GM18868 (cell line): ENCODE results near the gene LRRC10B.

Source experiments
- ATAC-seq: cut with Tn5 transposase; IDR thresholded peaks from one replicate; pipeline ENCODE4 v1.9.1; 2021; ENCODE audit warnings: mild to moderate bottlenecking, moderate library complexity; ENCODE audit not compliant: unreplicated experiment

Gene LRRC10B

GRCh38 chr11:61528114-61528513 lies 19.6 kb downstream of the LRRC10B start:
- no peak for ATAC-seq

DNA sequence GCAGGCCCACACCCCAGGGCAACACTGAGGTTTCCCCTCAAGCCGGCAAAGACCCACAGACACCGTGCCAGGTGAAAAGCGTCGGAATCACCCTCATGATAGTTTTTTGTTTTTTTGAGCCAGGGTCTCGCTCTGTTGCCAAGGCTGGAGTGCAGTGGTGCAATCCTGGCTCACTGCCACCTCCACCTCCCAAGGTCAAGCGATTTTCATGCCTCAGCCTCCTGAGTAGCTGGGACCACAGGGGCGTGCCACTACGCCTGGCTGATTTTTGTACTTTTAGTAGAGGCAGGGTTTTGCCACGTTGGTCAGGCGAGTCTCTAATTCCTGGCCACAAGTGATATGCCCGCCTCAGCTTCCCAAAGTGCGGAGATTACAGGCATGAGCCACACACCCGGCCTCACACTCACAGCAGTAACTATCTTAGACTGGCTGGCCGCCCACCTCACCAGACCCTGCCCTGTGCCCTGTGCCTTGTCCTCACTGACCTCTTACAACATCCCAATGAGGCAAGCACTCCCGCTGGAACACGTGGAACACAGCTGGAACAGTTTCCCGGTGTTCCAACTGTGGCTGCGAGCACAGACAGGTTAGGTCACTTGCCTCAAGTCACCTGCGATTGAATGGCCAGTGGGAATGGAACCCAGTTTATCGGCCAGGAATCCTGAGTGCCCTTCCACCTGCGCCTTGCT lies 21.1 kb downstream of the LRRC10B start:
- ATAC-seq, result no peak

- no peak for ATAC-seq
Measured at GRCh38 chr11:61531044-61531443, 22.5 kb downstream of the LRRC10B start.

GRCh38 chr11:61532134-61533038 lies 23.8 kb downstream of the LRRC10B start:
- ATAC-seq, result no peak

- no peak for ATAC-seq
Measured at GRCh38 chr11:61533039-61533375, 24.5 kb downstream of the LRRC10B start.

GRCh38 chr11:61533401-61533800 lies 24.9 kb downstream of the LRRC10B start:
- no peak for ATAC-seq

- ATAC-seq, result no peak
Measured at GRCh38 chr11:61534025-61534932, 25.7 kb downstream of the LRRC10B start.

DNA sequence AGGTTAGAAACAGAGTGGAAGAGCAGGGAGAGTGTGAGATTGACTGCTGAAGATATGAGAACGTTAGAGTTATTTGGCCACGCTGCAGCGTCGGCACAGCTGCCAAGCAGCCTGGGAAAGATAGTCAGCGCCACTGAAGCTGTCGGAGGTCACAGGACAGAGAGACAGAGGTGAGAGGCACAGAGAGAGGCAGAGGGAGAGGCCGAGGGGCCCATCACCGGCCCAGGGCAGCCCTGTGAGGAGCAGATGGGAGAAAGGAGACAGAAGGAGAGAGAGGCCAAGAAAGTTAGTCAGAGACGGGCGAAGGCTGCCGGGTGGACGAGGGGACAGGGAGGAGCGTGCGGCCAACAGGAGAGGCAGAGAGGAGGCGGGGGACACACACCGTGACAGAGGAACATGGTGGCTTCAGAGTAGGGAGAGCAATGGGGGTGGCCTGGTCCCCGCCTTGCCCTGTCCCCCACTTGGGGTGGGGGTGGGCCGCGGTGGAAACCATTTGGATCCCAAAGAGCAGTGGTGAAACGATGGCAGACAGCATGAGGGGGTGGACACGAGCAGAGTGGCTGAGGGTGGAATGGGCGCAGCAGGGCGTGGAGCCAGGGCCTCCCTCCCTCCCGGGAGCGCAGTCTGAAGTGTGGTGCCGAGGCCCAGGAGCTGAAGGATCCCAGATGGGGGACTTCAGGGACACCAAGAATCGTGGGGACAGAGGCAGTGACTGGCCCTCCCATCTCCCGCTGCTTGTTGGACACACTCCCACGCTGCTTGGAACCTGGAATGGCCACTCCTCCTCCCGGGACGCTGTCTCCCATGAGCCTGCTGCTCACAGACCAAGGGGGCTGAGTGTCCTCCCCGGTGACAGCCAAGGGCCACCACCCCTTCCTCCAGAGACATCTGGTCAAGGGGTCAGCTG lies 26.6 kb downstream of the LRRC10B start:
- no peak for ATAC-seq

GRCh38 chr11:61535998-61536675 lies 27.6 kb downstream of the LRRC10B start:
- ATAC-seq, result no peak

- no peak for ATAC-seq
Measured at GRCh38 chr11:61536676-61537270, 28.2 kb downstream of the LRRC10B start.

DNA sequence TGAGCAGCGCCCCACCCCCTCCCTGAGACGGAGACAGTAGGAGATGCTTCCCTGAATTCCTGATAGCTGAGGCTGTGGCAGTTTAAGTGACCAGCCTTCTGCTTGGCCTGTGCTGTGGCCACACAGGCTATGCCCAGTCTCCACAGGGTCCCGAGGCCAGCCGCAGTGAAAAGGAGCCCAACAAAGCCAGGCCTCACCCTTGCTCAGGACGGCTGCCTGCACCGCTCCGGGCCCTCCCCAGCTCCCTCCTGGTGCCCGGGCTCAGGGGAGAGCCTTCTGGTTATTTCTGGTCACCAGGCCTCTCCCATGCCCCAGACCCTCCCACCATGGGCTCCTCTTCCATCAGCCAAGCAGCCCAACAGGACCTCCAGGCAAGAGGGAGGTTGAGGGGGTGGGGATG lies 28.8 kb downstream of the LRRC10B start:
- ATAC-seq, result no peak

DNA sequence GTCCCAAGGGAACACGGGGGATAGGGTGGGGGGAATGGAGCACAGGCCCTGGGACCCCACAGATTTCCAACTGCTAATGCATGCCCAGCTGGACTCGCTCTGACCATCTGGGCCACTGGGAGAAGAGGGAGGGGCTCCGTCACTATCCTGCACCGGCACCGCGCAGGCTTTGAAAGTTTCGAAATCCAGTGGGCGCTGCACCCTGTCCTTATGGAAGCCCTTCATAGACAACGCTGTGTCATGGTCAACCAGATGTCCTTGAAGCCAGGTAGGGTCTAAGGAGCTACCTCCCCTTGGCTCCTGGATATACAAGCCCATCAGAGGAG lies 30.1 kb downstream of the LRRC10B start:
- ATAC-seq, result no peak

- no peak for ATAC-seq
Measured at GRCh38 chr11:61539006-61539405, 30.5 kb downstream of the LRRC10B start.

DNA sequence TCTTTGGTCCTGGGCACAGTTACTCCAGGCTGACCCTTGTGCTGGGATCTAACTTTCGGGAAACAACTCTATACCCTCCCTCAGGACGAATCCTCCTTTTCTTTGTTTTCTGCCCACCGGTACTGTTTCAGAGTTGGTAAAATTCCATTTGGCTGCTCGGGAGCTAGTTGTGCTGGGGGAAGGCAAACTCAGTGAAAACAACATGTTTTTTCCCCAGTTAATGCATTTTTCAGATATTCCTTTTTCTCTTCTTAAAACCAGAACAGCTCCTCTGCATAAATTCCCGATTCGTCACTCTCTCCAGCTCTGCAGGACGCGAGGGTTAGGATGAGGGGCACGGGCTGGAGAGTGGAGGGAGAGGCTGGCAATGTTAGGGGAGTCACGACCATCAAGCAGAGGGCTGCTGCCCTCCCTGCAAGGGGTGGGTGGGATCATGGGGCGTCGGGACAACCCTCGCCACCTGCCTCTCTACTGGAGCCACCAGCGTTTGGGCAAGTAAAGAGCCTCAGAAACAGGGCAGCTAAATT lies 31.3 kb downstream of the LRRC10B start:
- ATAC-seq, result no peak

DNA sequence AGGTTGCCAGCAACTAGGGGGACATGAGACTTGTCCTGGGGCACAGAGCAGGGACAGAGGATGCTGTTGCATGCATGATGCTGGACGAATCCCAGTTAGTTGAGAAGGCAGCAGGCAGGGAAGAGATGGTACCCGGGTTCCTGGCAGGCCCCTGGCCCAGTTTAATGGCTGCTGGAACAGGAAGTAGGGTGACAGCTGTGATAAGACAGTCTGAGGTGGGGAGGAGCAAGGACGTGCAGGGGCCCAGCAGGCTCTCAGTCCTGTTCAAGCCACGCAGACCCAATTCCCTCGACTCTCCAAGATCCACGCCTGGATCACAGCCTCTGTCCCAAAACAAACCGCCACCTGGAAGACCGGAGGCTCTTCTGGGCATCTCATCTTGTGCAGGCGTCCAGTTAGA lies 32.0 kb downstream of the LRRC10B start:
- ATAC-seq, result no peak

GRCh38 chr11:61541598-61541997 lies 33.0 kb downstream of the LRRC10B start:
- no peak for ATAC-seq

DNA sequence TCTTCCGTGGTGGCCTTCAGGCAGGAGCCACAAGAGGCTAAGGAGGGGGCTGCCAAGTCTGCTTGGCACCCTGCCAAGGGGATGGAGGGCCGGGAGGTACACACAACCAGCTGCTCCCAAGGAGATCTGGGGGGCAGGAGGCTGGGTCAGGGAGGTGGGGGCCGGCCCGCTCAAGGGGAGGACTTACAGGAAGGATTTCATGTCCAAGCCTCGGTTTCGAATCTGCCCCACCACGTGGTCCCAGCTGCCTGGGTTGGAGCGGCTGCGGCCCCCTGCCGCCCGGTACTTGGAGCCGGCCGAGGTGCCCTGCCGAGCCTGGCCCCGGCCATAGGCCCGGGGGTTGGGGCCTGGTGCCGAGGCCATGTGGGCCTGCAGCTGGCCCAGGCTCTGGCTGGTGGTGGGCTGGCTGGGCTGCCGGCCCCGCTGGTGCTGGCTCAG lies 33.5 kb downstream of the LRRC10B start:
- ATAC-seq, result no peak

DNA sequence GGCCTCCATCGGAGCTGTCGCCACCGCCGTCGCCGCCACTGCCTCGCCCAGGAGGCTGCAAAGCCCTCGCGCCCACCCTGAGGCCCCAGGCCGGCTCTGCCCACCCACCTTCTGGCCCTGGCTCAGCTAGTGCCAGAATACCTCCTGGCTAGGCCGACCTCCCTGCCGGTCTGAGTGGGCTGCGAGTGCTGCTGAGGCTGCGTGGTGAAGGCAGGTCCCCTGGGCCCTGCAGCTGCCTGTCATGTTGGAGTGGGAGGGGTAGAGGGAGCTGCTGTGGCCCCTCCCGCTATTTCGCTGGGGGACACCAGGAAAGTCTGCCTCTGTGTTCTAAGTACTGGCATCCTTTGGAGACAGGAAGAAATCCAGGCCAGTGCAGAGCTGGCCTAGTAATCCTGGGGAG lies 34.2 kb downstream of the LRRC10B start:
- ATAC-seq, result no peak

GRCh38 chr11:61543606-61544306 lies 35.2 kb downstream of the LRRC10B start:
- ATAC-seq, result no peak
